GM21529 (cell line): ENCODE measurements around the gene BTG1.

Experiments
- ATAC-seq: cut with Tn5 transposase; IDR thresholded peaks from one replicate; pipeline ENCODE4 v1.9.1; 2021; ENCODE audit not compliant: unreplicated experiment

BTG1 gene

DNA sequence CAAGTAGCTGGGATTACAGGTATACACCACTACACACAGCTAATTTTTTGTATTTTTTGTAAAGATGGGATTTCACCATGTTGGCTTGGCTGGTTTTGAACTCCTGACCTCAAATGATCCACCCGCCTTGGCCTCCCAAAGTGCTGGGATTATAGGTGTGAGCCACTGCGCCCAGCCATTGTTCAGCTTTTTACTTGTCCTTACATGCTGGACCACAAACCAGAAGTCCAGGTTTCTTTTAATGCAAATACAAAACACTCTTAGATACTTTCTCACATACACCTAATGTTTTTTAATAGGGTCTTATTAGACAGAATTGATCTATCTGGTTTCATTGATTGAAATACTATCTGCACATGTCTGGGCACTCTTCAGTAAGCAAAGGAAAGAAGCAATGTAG, 40.5 kb downstream of the BTG1 start:
- ATAC-seq = no peak

GRCh38 chr12:92102606-92103005, 43.0 kb downstream of the BTG1 start:
- no peak for ATAC-seq

DNA sequence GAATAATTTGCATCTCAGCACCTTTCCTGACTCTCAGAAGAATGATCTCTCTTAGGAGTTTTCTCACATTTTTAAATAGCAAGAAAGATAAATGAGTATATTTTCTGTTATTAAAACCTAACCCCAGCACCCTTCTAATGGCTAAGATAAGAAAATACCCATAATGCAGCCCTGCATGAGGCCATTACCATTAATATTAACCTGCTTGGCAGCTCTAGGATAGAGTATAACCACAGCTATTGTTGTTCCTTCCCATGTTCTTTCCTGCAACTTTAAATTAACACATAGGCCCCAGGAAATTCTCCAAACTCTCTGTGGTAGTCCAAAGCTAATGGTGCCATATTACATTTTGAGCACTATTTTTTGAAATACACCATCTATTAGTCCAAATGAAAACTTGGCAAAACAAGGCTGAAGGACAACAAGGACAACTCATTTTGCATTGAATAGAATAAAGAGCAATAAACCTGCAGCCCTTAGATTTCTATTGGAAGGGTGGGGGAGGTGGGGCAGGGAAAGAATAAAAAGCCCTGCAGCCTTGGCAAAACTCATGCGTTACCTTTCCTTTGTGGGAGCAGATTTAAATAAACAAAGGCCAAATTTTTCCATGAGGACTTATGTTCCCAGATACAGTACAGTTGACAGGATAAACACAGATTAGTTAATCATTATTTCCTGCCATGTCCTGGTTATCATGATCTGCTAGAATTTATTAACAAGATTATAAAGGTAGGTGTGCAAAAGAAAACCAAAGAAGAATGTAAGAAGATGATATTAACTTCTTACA, 46.9 kb downstream of the BTG1 start:
- no peak for ATAC-seq

GRCh38 chr12:92096346-92097136, 49.1 kb downstream of the BTG1 start:
- ATAC-seq = no peak

GRCh38 chr12:92094751-92095161, 50.9 kb downstream of the BTG1 start:
- ATAC-seq = peak; percentile 34

- peak; percentile 63 for ATAC-seq
Observed at GRCh38 chr12:92094301-92094700, 51.3 kb downstream of the BTG1 start.
